Measurements from ENCODE around the gene PKM.
A peak's percentile ranks its signal among the peaks of the same experiment; 100 is the strongest.
"Not testable (repeated sequence)": the region's sequence is repeated elsewhere in the genome, so short reads cannot be mapped to it uniquely, and the experiment has no call there.

Gene PKM

GRCh38 chr15:72231066-72231832, at the start of gene PKM:
Gene PKM (minus strand): TSS chr15:72231190. CDS start chr15:72219097, 12,093 bp downstream.
- peak; percentile 100 for DNase-seq (ENCODE audit: low read depth)

- DNase-seq (ENCODE audit: low read depth): no peak
Observed at GRCh38 chr15:72280751-72281150, 49.8 kb upstream of the PKM start.

DNA sequence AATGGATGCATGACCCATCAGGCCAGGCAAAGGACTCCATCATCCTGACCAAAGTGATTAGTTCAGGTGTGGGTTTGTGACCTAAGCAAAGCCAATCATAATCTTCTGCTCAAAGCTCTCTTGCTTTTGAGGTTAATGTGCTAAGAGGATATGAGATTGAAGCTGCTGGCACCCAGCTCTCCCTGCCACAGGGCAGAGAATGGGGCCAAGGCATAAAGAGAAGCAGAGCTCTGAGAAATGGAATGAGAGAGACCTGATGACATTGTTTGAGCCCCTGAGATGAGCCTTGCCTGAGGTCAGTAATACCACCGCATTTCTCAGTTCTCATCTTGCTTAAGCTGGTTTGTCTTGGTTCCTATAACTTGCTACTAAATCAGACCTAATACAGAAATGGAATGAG, 47.7 kb upstream of the PKM start:
- no peak for DNase-seq (ENCODE audit: low read depth)

GRCh38 chr15:72276326-72276700, 45.3 kb upstream of the PKM start:
- no peak for DNase-seq (ENCODE audit: low read depth)

DNA sequence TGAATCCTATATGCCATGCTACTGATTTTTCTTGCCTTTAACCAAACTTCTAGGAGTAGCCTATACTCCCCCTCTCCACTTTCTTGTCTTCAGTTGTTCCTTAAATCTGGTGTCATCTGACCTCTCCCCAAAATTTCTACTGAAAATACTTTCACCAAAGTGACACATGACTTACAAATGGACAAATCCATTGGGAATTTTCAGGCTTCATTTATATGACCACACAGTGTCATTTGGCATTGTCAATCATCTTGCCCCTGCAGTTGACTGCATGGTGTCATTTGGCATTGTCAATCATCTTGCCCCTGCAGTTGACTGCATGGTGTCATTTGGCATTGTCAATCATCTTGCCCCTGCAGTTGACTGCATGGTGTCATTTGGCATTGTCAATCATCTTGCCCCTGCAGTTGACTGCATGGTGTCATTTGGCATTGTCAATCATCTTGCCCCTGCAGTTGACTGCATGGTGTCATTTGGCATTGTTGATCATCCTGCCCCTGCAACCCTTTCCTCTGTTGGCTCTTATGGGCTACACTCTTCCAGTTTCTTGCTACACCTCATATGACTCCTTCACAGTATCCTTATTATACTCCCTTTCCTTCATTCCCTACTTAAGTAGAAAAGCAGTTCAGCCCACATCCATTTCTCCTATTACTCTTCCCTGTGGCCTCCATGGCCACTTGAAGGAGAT, 44.8 kb upstream of the PKM start:
- not testable (repeated sequence) for DNase-seq (ENCODE audit: low read depth)

DNA sequence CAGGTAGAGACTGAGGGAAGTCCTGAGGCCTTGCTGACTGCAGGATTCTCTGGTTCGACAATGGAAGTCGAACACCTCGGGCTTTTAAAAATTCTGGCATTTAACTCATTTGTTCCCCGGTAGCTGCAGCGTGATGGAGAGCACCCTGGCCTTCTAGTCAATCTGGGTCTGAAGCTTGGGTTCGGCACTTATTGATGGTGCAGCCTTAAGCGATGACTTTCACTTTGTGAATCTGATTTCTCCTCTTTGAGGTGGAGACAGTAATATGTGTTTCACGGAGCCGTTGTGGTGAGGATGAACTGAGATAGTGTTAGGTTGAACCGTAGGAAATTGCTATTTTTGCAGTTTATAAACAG, 42.0 kb upstream of the PKM start:
- no peak for DNase-seq (ENCODE audit: low read depth)

GRCh38 chr15:72272213-72272996, 41.4 kb upstream of the PKM start, which contains the start of gene PARP6:
Gene PARP6 (minus strand): TSS chr15:72272554. CDS start chr15:72267477, 5,077 bp downstream.
- peak; percentile 96 for DNase-seq (ENCODE audit: low read depth)

DNA sequence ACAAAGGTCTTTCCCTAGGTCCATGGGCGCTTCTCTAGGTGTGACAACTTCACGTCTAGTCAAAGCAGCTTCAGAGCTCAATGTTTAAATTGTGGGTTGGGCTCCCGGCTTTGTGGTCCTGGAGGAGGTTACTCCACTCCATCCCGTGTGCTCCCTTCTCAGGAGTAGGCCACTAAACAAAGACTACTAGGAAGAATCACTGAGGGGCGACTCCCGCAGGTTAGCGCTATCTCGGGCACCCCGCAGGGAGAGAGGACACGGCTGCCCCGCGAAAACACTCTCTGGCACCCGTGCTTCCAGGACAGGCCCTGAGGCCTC, 40.9 kb upstream of the PKM start:
- no peak for DNase-seq (ENCODE audit: low read depth)

GRCh38 chr15:72271221-72271620, 40.2 kb upstream of the PKM start:
- DNase-seq (ENCODE audit: low read depth): no peak

GRCh38 chr15:72269739-72270138, 38.7 kb upstream of the PKM start:
- DNase-seq (ENCODE audit: low read depth): no peak

DNA sequence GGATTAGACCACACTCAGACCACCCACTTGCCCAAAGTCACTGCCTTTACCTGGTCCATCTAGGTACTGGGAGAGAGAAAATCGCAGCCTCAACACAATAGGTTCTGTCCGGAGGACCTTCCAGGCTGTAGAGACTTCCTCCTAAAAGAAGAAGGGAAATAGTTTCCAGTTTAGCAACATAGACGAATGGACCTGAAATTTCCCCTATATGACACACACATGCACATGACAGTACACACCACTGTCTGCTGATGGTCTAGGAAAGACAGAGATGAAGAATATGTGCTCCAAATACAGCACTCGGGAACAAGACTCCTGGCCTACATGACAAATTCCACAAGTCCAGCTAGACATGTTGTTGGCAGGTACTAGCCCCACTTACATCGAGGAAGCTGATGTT, 34.0 kb upstream of the PKM start:
- no peak for DNase-seq (ENCODE audit: low read depth)

- no peak for DNase-seq (ENCODE audit: low read depth)
Observed at GRCh38 chr15:72252663-72253299, 21.8 kb upstream of the PKM start.

- no peak for DNase-seq (ENCODE audit: low read depth)
Observed at GRCh38 chr15:72249142-72249810, 18.3 kb upstream of the PKM start.

DNA sequence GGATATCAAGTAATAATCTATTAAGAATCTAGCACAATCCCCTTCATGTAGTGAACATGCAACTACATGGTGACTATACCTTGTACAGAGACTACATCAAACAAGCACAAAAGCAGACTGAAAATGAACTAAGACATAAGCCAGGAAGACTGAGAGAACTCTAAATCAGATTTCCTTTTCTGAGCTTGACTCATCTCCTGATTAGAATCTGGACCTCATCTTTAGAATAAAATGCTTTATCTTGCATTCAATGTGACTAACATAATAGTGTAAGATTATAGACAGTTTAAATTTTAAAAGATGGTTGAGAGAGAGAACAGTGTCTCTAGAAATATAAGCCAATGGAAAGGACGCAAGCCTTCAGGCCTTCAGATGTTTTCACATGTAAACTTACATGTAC, 17.5 kb upstream of the PKM start:
- DNase-seq (ENCODE audit: low read depth): no peak

GRCh38 chr15:72242775-72243370, 11.9 kb upstream of the PKM start:
- DNase-seq (ENCODE audit: low read depth): no peak

DNA sequence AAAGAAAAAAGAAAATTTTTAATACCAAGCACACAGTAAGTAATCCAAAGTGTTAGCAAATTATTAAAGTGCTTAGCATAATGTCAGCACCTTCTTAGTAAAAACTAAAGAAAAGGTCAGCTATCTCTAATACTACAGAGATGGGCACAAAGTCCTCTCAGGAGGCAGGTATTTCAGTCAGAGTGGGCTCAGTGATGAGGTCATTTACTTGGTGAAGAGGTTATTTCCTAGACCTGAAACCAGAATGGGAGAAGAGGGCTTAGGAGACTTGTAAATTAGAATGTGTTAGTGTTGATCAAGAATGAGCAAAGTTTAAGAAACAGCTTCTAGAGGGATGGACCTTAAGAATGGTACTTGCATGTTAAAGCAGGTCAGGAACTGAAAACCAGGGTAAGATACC, 8.7 kb upstream of the PKM start:
- no peak for DNase-seq (ENCODE audit: low read depth)

- no peak for DNase-seq (ENCODE audit: low read depth)
Observed at GRCh38 chr15:72238586-72238985, 7.6 kb upstream of the PKM start.

- DNase-seq (ENCODE audit: low read depth): peak; percentile 33
Observed at GRCh38 chr15:72237853-72238224, 6.8 kb upstream of the PKM start.

DNA sequence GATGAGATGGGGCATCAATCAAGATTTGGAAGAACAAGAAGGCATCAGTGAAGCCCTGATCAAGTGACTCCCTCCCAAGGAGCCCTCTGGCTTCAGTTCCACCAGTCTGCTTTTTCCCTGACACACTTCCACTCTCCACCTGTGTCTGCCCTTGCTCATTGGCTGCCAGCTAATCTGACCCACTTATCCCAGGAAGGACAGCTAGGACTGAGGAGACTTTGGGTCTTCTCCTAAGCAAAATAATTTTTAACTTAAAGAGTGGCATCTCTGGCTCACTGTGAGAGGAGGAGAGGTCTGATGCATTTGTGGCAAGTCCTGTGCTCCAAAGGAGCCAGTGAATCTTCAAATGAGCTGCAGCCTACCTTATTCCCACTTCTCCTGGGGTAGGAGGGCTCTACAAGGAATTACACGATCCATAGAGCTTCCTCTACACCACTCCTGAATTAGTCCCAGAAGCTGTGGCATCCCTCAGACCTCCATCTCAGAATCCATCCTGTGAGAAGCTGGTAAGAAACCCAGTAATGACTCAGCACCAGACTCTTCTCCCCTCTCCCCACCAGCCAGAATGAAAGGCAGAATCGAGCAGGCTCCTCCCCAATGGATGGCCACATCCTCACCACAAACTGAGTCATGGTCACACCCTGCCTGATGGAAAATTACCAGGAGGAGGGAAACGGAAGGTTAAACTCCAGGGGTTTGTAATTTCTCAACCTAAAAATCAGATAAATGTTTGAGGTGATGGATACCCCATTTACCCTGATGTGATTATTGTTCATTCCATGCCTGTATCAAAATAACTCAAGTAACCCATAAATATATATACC, 6.3 kb upstream of the PKM start:
- DNase-seq (ENCODE audit: low read depth): peak; percentile 99

- DNase-seq (ENCODE audit: low read depth): no peak
Observed at GRCh38 chr15:72236381-72237003, 5.5 kb upstream of the PKM start.

Data from HS-27A (cell line).